ENCODE data around the gene PROK2.

PROK2 gene

DNA sequence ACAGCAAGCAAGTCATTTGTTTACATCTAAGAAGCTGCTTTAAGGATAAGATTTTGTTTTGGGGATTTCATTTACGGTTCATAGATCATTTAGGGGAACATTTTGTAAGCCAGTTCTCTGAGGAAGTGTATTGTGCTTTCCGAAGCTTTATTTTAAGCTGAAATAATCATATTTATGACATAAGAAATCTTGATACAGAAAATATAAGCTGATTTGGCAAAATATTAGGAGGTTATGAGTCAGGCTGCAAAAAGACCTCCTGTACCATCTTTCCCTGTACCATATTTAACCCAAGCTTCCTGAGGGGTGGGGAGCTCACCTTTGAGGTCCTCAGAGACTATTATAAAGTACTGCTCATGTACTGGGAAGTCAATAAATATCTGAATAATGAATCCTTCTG is 51.6 kb downstream of the PROK2 start:
- ATAC-seq = no peak

DNA sequence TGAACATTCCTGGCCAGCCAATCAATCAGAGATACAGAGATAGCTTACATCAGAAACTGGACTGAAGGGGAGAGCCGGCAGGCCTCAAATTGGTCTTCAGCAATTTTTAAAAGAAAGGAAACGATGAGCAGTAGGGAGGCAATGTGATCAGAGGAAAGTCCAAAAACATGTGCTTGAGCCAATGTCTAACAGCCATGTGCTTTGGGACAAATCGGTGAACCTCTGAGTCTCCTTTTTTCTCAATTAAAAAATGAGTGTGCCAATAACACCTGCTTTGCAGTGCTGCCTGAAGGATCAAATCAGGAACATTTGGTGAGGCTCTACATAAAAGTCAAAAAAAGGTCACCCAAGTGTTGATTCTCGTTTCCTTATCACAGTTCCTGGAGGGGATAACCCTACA is 52.3 kb downstream of the PROK2 start:
- no peak for ATAC-seq

- ATAC-seq = no peak
These were observed 56.2 kb downstream of the PROK2 start for GRCh38 chr3:71728632-71729342.

GRCh38 chr3:71726146-71726545 is 58.8 kb downstream of the PROK2 start:
- ATAC-seq = no peak

DNA sequence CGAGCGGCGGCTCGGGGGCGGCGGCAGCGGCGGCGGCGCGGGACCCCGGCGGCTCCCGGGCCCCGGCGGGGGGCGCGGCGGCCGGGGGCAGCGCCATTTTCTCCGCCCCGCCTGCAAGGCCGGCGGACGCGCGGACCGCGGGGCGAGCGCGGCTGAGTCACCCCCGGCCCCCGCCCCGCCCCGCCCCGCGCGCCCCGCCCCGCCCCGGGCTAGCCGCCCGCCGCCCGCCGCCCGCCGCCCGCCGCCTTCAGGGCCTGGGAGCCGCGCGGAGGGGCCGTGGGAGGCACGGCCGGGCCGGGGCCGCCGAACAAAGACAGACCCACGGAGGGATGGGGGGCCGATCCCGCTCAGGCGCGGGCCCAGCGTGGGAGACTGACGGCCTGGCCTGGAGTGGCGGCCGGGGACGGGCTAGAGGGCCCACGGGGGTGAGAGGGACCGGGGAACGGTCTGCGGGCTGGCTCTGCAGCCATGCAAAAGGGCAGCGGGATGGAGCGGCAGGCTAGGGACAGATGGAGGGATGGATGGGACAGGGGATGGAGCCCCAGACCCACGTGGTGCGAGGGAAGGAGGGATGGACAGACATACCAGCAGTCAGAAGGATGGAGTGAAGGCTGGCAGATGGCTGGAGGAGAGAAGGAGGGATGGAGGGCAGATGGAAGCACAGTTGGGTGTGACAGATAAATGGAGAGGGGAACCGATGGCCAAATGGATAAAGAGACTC is 59.5 kb downstream of the PROK2 start, which contains the start of gene EIF4E3:
TSS of gene EIF4E3 (minus strand) at position 132 of the 721 bp plus-strand sequence. CDS start at position 97, 35 bp downstream.
- ATAC-seq = peak; percentile 30 to 49

- peak; percentile 21 to 36 for ATAC-seq
These were observed 60.2 kb downstream of the PROK2 start for GRCh38 chr3:71724584-71725270.

- ATAC-seq = no peak
These were observed 60.8 kb downstream of the PROK2 start for GRCh38 chr3:71724171-71724453.

- ATAC-seq = peak; percentile 64 to 75
These were observed 61.3 kb downstream of the PROK2 start for GRCh38 chr3:71723452-71724170.

DNA sequence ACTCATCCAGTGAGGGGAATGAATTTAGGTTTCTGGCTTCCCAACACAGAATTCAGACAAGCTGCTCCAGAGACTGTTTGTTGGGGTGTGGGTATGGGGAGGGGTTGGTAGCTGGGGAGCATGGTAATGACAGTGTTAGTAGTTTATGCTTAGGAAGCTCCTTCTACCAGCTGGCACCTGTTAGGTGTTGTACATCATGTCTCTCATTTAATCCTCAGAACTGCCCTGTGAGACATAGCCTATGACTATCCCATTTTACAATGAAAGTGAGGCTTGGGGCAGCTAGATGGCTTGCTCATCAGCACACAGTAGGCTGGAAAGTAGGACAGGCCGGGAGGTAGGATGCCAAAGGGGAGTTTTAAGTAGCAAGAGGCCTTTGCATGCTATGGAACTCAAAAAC is 62.3 kb downstream of the PROK2 start:
- ATAC-seq = no peak

Data from activated CD4-positive, CD25-positive, alpha-beta regulatory T cell treated with anti-CD3 and anti-CD28 coated beads, Interleukin-2, amount 50 U/mL, for 24 hours (primary cell).